IMR-90 (cell line): ENCODE results near the gene YY1AP1. TPM values are rescaled to one million over a fixed set of nuclear protein-coding genes. Genes with fewer than 3 reads are reported as not detected.
"Not testable (repeated sequence)": the region's sequence is repeated elsewhere in the genome, so short reads cannot be mapped to it uniquely, and the experiment has no call there.

Source experiments
- ATAC-seq: fragments of 200-7000 bp; cut with Tn5 transposase; 2 replicates; pipeline ENCODE4 v1.9.1; 2020; ENCODE audit warnings: low read depth, mild to moderate bottlenecking, moderate library complexity
- BruUV-seq: library from RNA; stranded (reverse); fragments of 400-500 nt; replicated peaks from 2 replicates; lab custom pipeline; 2021; lab: Mats Ljungman, UMichigan
- CTCF ChIA-PET: fragments of 300-600 bp; formaldehyde crosslinking; extraction: SDS; loops from one replicate; lab custom pipeline; 2021; ENCODE audit warnings: antibody characterized with exemption; lab: Yijun Ruan, JAX
- POLR2A ChIA-PET: fragments of 300-600 bp; sonication (Branson Sonifier 250); formaldehyde crosslinking; loops from one replicate; lab custom pipeline; 2022; ENCODE audit warnings: antibody characterized with exemption; ENCODE audit not compliant: unreplicated experiment; lab: Charles Lee
- DNase-seq: peaks from one replicate; pipeline ENCODE4 v3.0.0; 2013
- H2AFZ ChIP-seq: replicated peaks from 2 replicates; pipeline ENCODE3; 2013; ENCODE audit warnings: low read length, mild to moderate bottlenecking; ENCODE audit not compliant: poor library complexity
- H2AK5ac ChIP-seq: 2 replicates; pipeline ENCODE4 v1.6.1; 2013; ENCODE audit warnings: low read depth, low read length, inconsistent platforms
- H2AK9ac ChIP-seq: replicated peaks from 2 replicates; pipeline ENCODE3; 2013; ENCODE audit warnings: mild to moderate bottlenecking, low read depth, low read length, moderate library complexity; ENCODE audit not compliant: poor library complexity
- H2BK120ac ChIP-seq: 2 replicates; pipeline ENCODE4 v1.6.1; 2013; ENCODE audit warnings: low read depth, low read length, inconsistent platforms
- H2BK15ac ChIP-seq: 3 replicates; pipeline ENCODE4 v1.6.1; 2013; ENCODE audit warnings: low read depth, low read length, inconsistent platforms
- H2BK20ac ChIP-seq: 2 replicates; pipeline ENCODE4 v1.6.1; 2013; ENCODE audit warnings: low read depth, mild to moderate bottlenecking, inconsistent platforms, low read length, moderate library complexity
- H2BK5ac ChIP-seq: 2 replicates; pipeline ENCODE4 v1.6.1; 2013; ENCODE audit warnings: mild to moderate bottlenecking, low read depth, low read length, inconsistent platforms; ENCODE audit not compliant: poor library complexity, severe bottlenecking
- H3K14ac ChIP-seq: replicated peaks from 2 replicates; pipeline ENCODE4 v1.6.1; 2013; ENCODE audit warnings: low read depth, low read length, inconsistent platforms
- H3K18ac ChIP-seq: 2 replicates; pipeline ENCODE4 v1.6.1; 2013; ENCODE audit warnings: low read depth, low read length, control low read depth
- H3K23ac ChIP-seq: 2 replicates; pipeline ENCODE4 v1.6.1; 2013; ENCODE audit warnings: low read depth, low read length, inconsistent platforms
- H3K27ac ChIP-seq: 2 replicates; pipeline ENCODE4 v1.5.1; 2013; ENCODE audit warnings: mild to moderate bottlenecking, control low read depth, low read length; ENCODE audit not compliant: insufficient read depth
- H3K27me3 ChIP-seq: 2 replicates; pipeline ENCODE4 v1.6.1; 2013; ENCODE audit warnings: low read length; ENCODE audit not compliant: control insufficient read depth, insufficient read depth
- H3K36me3 ChIP-seq: 2 replicates; pipeline ENCODE4 v1.6.1; 2013; ENCODE audit warnings: low read length, mixed read lengths; ENCODE audit not compliant: control insufficient read depth, insufficient read depth
- H3K4ac ChIP-seq: 2 replicates; pipeline ENCODE4 v1.6.1; 2013; ENCODE audit warnings: low read depth, low read length, inconsistent platforms
- H3K4me1 ChIP-seq: 2 replicates; pipeline ENCODE4 v1.6.1; 2013; ENCODE audit warnings: low read length, mixed read lengths; ENCODE audit not compliant: control insufficient read depth, insufficient read depth
- H3K4me2 ChIP-seq: 2 replicates; pipeline ENCODE4 v1.6.1; 2013; ENCODE audit warnings: low read depth, mild to moderate bottlenecking, control low read depth, low read length, moderate library complexity
- H3K4me3 ChIP-seq: 2 replicates; pipeline ENCODE4 v1.5.1; 2013; ENCODE audit warnings: low read depth, mild to moderate bottlenecking, control low read depth, low read length, moderate library complexity; ENCODE audit not compliant: insufficient read depth
- H3K56ac ChIP-seq: 2 replicates; pipeline ENCODE4 v1.6.1; 2013; ENCODE audit warnings: low read length, inconsistent platforms; ENCODE audit not compliant: insufficient read depth; ENCODE audit errors: extremely low read depth
- H3K79me1 ChIP-seq, 2 experiments: 2 replicates each; pipeline ENCODE4 v1.6.1; 2013; ENCODE audit warnings: low read length in 2 of 2, inconsistent platforms in 1 of 2, low read depth in 1 of 2
- H3K9ac ChIP-seq: 2 replicates; pipeline ENCODE4 v1.6.1; 2013; ENCODE audit warnings: low read depth, low read length, control low read depth
- H3K9me1 ChIP-seq: 2 replicates; pipeline ENCODE4 v1.6.1; 2013; ENCODE audit warnings: low read length, inconsistent platforms; ENCODE audit not compliant: insufficient read depth
- H3K9me3 ChIP-seq: 2 replicates; pipeline ENCODE4 v1.6.1; 2013; ENCODE audit warnings: low read length; ENCODE audit not compliant: control insufficient read depth, insufficient read depth
- H4K20me1 ChIP-seq: 2 replicates; pipeline ENCODE4 v1.6.1; 2013; ENCODE audit warnings: low read length, inconsistent platforms; ENCODE audit not compliant: insufficient read depth
- H4K5ac ChIP-seq: 2 replicates; pipeline ENCODE4 v1.6.1; 2013; ENCODE audit warnings: mild to moderate bottlenecking, low read depth, low read length, control low read depth
- H4K8ac ChIP-seq, 2 experiments: 2 replicates each; pipeline ENCODE4 v1.6.1; 2013; ENCODE audit warnings: low read depth in 2 of 2, low read length in 2 of 2, control low read depth in 1 of 2, inconsistent platforms in 1 of 2
- H4K91ac ChIP-seq: 2 replicates; pipeline ENCODE4 v1.6.1; 2013; ENCODE audit warnings: low read depth, low read length, inconsistent platforms; ENCODE audit not compliant: insufficient read depth
- FOS ChIP-seq: fragments of 150-350 bp; IDR thresholded peaks from 2 replicates; pipeline ENCODE4 v1.6.1; 2016; ENCODE audit warnings: low read depth, low read length
- USF2 ChIP-seq: fragments of 150-350 bp; IDR thresholded peaks from 2 replicates; pipeline ENCODE4 v1.6.1; 2017; ENCODE audit warnings: mild to moderate bottlenecking, antibody characterized with exemption, low read length, low read depth
- WGBS, 2 experiments: methylation state at CpG; one replicate each; pipeline versions ENCODE4 v1.1.5 to v1.1.7; 2013; ENCODE audit warnings: missing lambda C conversion rate in 2 of 2; ENCODE audit not compliant: insufficient read length in 1 of 2; ENCODE audit errors: extremely low coverage in 2 of 2; 5-methylcytosine and 5-hydroxymethylcytosine counted together
- dilution Hi-C: fragments of 300-500 bp; cut with HindIII; formaldehyde crosslinking; loops from one replicate; pipeline ENCODE4 v1.14.3; 2018; ENCODE audit warnings: low sequenced_read_pairs; ENCODE audit not compliant: unreplicated experiment
- in situ Hi-C: fragments of 300-500 bp; cut with MboI; formaldehyde crosslinking; loops from 3 replicates; pipeline ENCODE4 v1.14.3; 2019; ENCODE audit warnings: low sequenced_read_pairs, inconsistent platforms, mixed read lengths
- intact Hi-C: fragments of 100-400 bp; cut with micrococcal nuclease; formaldehyde crosslinking; loops from 2 replicates; pipeline ENCODE4 v1.10.0; 2022
- polyA plus RNA-seq, 3 experiments: library from polyadenylated mRNA; depleted of rRNA; stranded (reverse); fragments of >200 nt; gene quantifications; 2 replicates each; pipeline ENCODE4 v1.2.3, GENCODE V29; 2012; ENCODE audit warnings: low replicate concordance in 1 of 3
- total RNA-seq: library from RNA; depleted of rRNA; stranded (reverse); fragments of >200 nt; gene quantifications from 2 replicates; pipeline ENCODE4 v1.2.3, GENCODE V29; 2012

YY1AP1 gene
- total and polyA plus RNA-seq, 2 of the 4 experiments (the other 2 are of a cell fraction) = 31.5 to 52.6 TPM

GRCh38 chr1:155698382-155699038 is 9.9 kb upstream of the YY1AP1 start:
- H3K27ac ChIP-seq = no peak overlapping the region
- dilution Hi-C loops = no loop called here
- CTCF ChIA-PET = no interaction called here

GRCh38 chr1:155697616-155698015 is 9.0 kb upstream of the YY1AP1 start:
- H3K56ac ChIP-seq, H3K9me1 ChIP-seq, DNase-seq, H3K18ac ChIP-seq, BruUV-seq, H2AFZ ChIP-seq, H4K91ac ChIP-seq, H3K9ac ChIP-seq, H2BK15ac ChIP-seq, H3K4ac ChIP-seq, H3K9me3 ChIP-seq, H3K27ac ChIP-seq, in situ Hi-C loops, intact Hi-C loops, H4K8ac ChIP-seq, H3K23ac ChIP-seq, H3K14ac ChIP-seq, CTCF ChIA-PET, H2BK120ac ChIP-seq, POLR2A ChIA-PET, H3K4me3 ChIP-seq, H3K36me3 ChIP-seq, H2AK9ac ChIP-seq, dilution Hi-C loops, H3K4me2 ChIP-seq, H2BK20ac ChIP-seq, H2BK5ac ChIP-seq, H4K5ac ChIP-seq, H2AK5ac ChIP-seq, H3K4me1 ChIP-seq, ATAC-seq, H3K27me3 ChIP-seq: not testable (repeated sequence)
- H4K20me1 ChIP-seq = peaks cover 45% of the 10 kb centered on the region
- H3K79me1 ChIP-seq = peaks cover 3 to 50% of the 10 kb centered on the region in 2 experiments; a peak in 3 of 4 replicates
- 85% methylated on average over 7 of the region's 11 CpGs; no CpG with 5 or more reads in 1 of the 2 experiments for WGBS, 2 experiments

More at GRCh38 chr1:155698382-155699038, 9.9 kb upstream of the YY1AP1 start:
- Histone ChIP-seq H3K4me1 (peaks cover 2% of the 10 kb centered on the region; the same call in 1 of the 2 replicates), H2BK120ac (no peak overlapping the region), H3K14ac (no peak overlapping the region), H3K56ac (no peak overlapping the region), H2BK20ac (no peak overlapping the region), H4K91ac (no peak overlapping the region), H3K18ac (no peak overlapping the region), H4K5ac (no peak overlapping the region), H3K23ac (no peak overlapping the region), H3K9ac (no peak overlapping the region), H2AFZ (no peak overlapping the region), H2AK9ac (no peak overlapping the region), H4K8ac (no peak overlapping the region), H3K4me2 (no peak overlapping the region), H3K4ac (no peak overlapping the region), H3K36me3 (no peaks in the 10 kb centered on the region; the same call in 1 of the 2 replicates), H2BK15ac (no peak overlapping the region), H3K9me1 (no peaks in the 10 kb centered on the region; the same call in 1 of the 2 replicates), H2AK5ac (no peak overlapping the region), H3K27me3 (no peaks in the 10 kb centered on the region), H3K79me1 (peaks cover 3 to 57% of the 10 kb centered on the region in 2 experiments; a peak in 3 of 4 replicates), H4K20me1 (peaks cover 50% of the 10 kb centered on the region), H2BK5ac (no peak overlapping the region), H3K9me3 (no peaks in the 10 kb centered on the region), H3K4me3 (no peak overlapping the region)
- ATAC-seq (peak; percentile 97), DNase-seq (peak; percentile 71)
- intact Hi-C loops (no loop called here), in situ Hi-C loops (no loop called here)
- POLR2A ChIA-PET = no interaction called here
- TF ChIP-seq FOS (0 out of 2 replicates have a peak, but pooled peaks have one; percentile 9), USF2 (no peak)
- BruUV-seq = no TSS peak
- 97% methylated on average over 3 of the region's 13 CpGs; no CpG with 5 or more reads in 1 of the 2 experiments for WGBS, 2 experiments
